CD4-positive, alpha-beta T cell treated with Interleukin-2 at 100 ng/mL for 4 hours (primary cell): Measurements from ENCODE around the gene METTL16.
"Not testable (repeated sequence)": the region's sequence is repeated elsewhere in the genome, so short reads cannot be mapped to it uniquely, and the experiment has no call there.

Experiments used
- DNase-seq: peaks from one replicate; pipeline ENCODE4 v3.0.0-alpha.2; 2020; ENCODE audit warnings: low spot score

The METTL16 gene

GRCh38 chr17:2511462-2512369, at the start of gene METTL16:
TSS of gene METTL16 (minus strand) at chr17:2511888. CDS start at chr17:2502331, 9,557 bp downstream.
- DNase-seq: peak; percentile 98

- DNase-seq: no peak
Measured at GRCh38 chr17:2560658-2561057, 49.0 kb upstream of the METTL16 start.

- DNase-seq: no peak
Measured at GRCh38 chr17:2551928-2552327, 40.2 kb upstream of the METTL16 start.

GRCh38 chr17:2551493-2551892, 39.8 kb upstream of the METTL16 start:
- DNase-seq: no peak

GRCh38 chr17:2549392-2550211, 37.9 kb upstream of the METTL16 start:
- DNase-seq: no peak

- not testable (repeated sequence) for DNase-seq
Measured at GRCh38 chr17:2548026-2548425, 36.3 kb upstream of the METTL16 start.

- DNase-seq: no peak
Measured at GRCh38 chr17:2547176-2547575, 35.5 kb upstream of the METTL16 start.

GRCh38 chr17:2545393-2545792, 33.7 kb upstream of the METTL16 start:
- no peak for DNase-seq

GRCh38 chr17:2542456-2542855, 30.8 kb upstream of the METTL16 start:
- no peak for DNase-seq

GRCh38 chr17:2542056-2542455, 30.4 kb upstream of the METTL16 start:
- DNase-seq: no peak

GRCh38 chr17:2537579-2537978, 25.9 kb upstream of the METTL16 start:
- not testable (repeated sequence) for DNase-seq

- DNase-seq: no peak
Measured at GRCh38 chr17:2532146-2532720, 20.5 kb upstream of the METTL16 start.

GRCh38 chr17:2531243-2531954, 19.7 kb upstream of the METTL16 start:
- DNase-seq: not testable (repeated sequence)

- DNase-seq: not testable (repeated sequence)
Measured at GRCh38 chr17:2521775-2522410, 10.2 kb upstream of the METTL16 start.

GRCh38 chr17:2521257-2521656, 9.6 kb upstream of the METTL16 start:
- DNase-seq: no peak

GRCh38 chr17:2517539-2517938, 5.9 kb upstream of the METTL16 start:
- DNase-seq: no peak

GRCh38 chr17:2511138-2511461, 588 bp downstream of the METTL16 start:
- DNase-seq: no peak

GRCh38 chr17:2510559-2510958, 1.1 kb downstream of the METTL16 start:
- no peak for DNase-seq

GRCh38 chr17:2508035-2508434, 3.7 kb downstream of the METTL16 start:
- DNase-seq: no peak

GRCh38 chr17:2507015-2507414, 4.7 kb downstream of the METTL16 start:
- not testable (repeated sequence) for DNase-seq

- DNase-seq: no peak
Measured at GRCh38 chr17:2503627-2504026, 8.1 kb downstream of the METTL16 start.
